Measurements from ENCODE around the gene KRTAP19-8.

Gene KRTAP19-8, protein sequence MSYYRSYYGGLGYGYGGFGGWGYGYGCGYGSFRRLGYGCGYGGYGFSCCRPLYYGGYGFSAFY
- 0 reads per million in 3 donors for total RNA-seq

DNA sequence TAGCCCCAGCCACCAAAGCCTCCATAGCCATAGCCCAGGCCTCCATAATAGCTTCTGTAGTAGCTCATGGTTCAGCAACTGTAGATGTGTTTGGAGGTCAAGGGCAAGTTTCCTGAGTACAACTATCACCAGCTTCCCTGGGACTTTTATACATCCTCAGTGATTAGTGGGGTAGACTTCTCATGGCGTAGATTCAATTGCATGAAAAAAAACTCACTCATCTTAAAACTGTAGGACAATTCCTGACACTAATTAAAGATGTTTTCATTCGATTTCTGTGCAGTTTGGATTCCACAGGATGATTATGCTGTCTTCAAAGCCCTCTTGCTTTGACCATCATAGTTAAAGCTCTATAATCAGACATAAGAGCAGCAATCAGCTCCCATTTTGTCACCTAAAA lies at the start of gene KRTAP19-8:
KRTAP19-8 (minus strand) TSS at position 101 of the 400 bp plus-strand sequence; CDS start at position 68, 33 bp downstream.
- Histone ChIP-seq H3K4me1 (ENCODE audit: control insufficient read depth, insufficient read depth, low read length, poor library complexity, severe bottlenecking) (no peaks in the 10 kb centered on the region), H3K9me3 (ENCODE audit: control insufficient read depth, low read length) (no peaks in the 10 kb centered on the region), H3K4me3 (ENCODE audit: insufficient read depth, low read depth, low read length, poor library complexity, severe bottlenecking) (no peak within 1 kb of the TSS), H3K27ac (ENCODE audit: insufficient read depth, low read length, poor library complexity, severe bottlenecking) (no peak within 1 kb of the TSS), H3K27me3 (replicated peaks; ENCODE audit: control insufficient read depth, insufficient read depth, low read length, poor library complexity, severe bottlenecking) (no peaks in the 10 kb centered on the region), H3K36me3 (ENCODE audit: control insufficient read depth, insufficient read depth, low read length) (no peaks in the 10 kb centered on the region)
- DNase-seq: no peak

DNA sequence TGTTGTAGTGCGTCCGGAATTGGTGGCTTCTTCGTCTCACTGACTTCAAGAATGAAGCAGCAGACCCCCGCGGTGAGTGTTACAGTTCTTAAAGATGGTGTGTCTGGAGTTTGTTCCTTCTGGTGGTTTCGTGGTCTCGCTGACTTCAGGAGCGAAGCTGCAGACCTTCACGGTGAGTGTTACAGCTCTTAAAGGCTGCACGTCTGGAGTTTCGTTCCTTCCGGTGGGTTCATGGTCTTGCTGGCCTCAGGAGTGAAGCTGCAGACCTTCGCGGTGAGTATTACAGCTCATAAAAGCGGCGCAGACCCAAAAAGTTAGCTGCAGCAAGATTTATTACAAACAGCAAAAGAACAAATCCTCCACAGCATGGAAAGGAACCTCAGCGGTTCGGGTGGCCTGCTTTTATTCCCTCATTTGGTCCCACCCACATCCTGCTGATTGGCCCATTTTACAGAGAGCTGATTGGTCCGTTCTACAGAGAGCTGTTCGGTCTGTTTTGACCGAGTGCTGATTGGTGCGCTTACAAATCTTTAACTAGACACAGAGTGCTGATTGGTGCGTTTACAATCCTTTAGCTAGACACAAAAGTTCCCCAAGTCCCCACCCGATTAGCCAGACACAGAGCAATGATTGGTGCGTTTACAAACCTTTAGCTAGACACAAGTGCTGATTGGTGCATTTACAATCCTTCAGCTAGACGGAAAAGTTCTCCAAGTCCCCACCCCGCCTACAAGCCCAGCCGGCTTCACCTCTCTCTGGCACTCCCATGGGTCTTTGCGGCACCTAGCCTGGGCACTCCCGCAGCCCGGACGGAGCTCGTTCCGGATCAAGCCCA lies 49.6 kb upstream of the KRTAP19-8 start:
- Histone ChIP-seq H3K4me1 (ENCODE audit: control insufficient read depth, insufficient read depth, low read length, poor library complexity, severe bottlenecking) (no peaks in the 10 kb centered on the region), H3K4me3 (ENCODE audit: insufficient read depth, low read depth, low read length, poor library complexity, severe bottlenecking) (no peak overlapping the region), H3K9me3 (ENCODE audit: control insufficient read depth, low read length) (no peaks in the 10 kb centered on the region), H3K36me3 (ENCODE audit: control insufficient read depth, insufficient read depth, low read length) (no peaks in the 10 kb centered on the region), H3K27ac (ENCODE audit: insufficient read depth, low read length, poor library complexity, severe bottlenecking) (no peak overlapping the region), H3K27me3 (replicated peaks; ENCODE audit: control insufficient read depth, insufficient read depth, low read length, poor library complexity, severe bottlenecking) (no peaks in the 10 kb centered on the region)
- DNase-seq: no peak

DNA sequence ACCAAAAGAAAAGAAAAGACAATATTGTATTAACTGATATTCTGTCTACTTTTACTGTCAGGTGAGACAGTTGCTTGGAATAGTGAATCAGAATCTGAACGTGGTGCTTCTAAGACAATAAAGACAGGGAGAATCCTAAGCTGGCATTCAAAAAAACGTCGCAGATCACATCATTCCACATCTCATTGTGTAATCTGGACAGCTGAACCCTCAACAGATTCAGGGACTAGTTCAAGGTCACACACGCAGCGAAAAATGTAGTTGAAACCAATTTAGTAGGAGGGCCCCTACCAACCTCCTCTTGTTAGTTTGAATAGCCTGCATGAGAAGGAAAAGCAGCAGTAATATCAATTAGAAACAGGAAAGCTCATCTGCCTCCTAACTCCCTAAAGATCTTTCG lies 46.4 kb upstream of the KRTAP19-8 start:
- Histone ChIP-seq H3K4me1 (ENCODE audit: control insufficient read depth, insufficient read depth, low read length, poor library complexity, severe bottlenecking) (no peaks in the 10 kb centered on the region), H3K27ac (ENCODE audit: insufficient read depth, low read length, poor library complexity, severe bottlenecking) (no peak overlapping the region), H3K4me3 (ENCODE audit: insufficient read depth, low read depth, low read length, poor library complexity, severe bottlenecking) (no peak overlapping the region), H3K36me3 (ENCODE audit: control insufficient read depth, insufficient read depth, low read length) (no peaks in the 10 kb centered on the region), H3K9me3 (ENCODE audit: control insufficient read depth, low read length) (no peaks in the 10 kb centered on the region), H3K27me3 (replicated peaks; ENCODE audit: control insufficient read depth, insufficient read depth, low read length, poor library complexity, severe bottlenecking) (no peaks in the 10 kb centered on the region)
- no peak for DNase-seq

DNA sequence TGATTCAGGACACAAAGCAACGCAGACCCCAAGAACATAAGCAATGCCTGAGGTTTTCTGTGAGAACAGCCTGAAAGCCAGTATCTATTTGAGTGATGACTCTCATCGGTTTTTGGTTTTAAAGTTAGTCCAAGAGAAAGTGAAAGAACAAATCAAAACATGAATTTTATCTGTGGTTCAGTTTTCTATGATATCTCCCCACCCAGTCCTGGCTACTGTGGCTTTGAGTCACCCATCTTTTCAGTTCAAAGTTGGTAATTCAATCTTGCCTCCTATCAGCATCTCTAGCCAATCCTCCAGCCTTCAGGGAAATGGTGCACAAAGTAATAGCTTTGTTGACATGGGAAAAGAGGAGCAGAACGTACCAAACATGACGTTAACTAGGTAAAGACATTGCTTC lies 40.5 kb upstream of the KRTAP19-8 start:
- Histone ChIP-seq H3K4me3 (ENCODE audit: insufficient read depth, low read depth, low read length, poor library complexity, severe bottlenecking) (no peak overlapping the region), H3K27me3 (replicated peaks; ENCODE audit: control insufficient read depth, insufficient read depth, low read length, poor library complexity, severe bottlenecking) (no peaks in the 10 kb centered on the region), H3K9me3 (ENCODE audit: control insufficient read depth, low read length) (no peaks in the 10 kb centered on the region), H3K36me3 (ENCODE audit: control insufficient read depth, insufficient read depth, low read length) (no peaks in the 10 kb centered on the region), H3K27ac (ENCODE audit: insufficient read depth, low read length, poor library complexity, severe bottlenecking) (no peak overlapping the region), H3K4me1 (ENCODE audit: control insufficient read depth, insufficient read depth, low read length, poor library complexity, severe bottlenecking) (no peaks in the 10 kb centered on the region)
- DNase-seq: no peak

DNA sequence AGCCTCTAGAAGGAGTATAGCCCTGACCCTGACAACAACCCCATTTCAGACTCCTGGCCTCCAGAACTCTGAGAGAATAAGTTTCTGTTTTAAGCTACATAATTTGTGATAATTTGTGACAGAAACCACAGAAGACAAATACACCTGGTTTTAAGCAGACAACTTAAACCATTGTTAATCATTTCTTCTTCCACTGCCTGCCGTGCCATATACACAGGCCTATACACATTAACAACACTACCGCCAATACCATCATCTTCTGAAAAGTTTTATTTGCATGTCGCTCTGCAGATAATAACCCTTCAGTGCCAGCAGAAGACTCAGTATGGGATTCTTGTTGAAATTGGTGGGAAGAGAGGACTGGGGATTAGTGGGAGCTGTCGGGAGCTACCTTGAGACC lies 39.9 kb upstream of the KRTAP19-8 start:
- DNase-seq: no peak
- Histone ChIP-seq H3K36me3 (ENCODE audit: control insufficient read depth, insufficient read depth, low read length) (no peaks in the 10 kb centered on the region), H3K27me3 (replicated peaks; ENCODE audit: control insufficient read depth, insufficient read depth, low read length, poor library complexity, severe bottlenecking) (no peaks in the 10 kb centered on the region), H3K4me1 (ENCODE audit: control insufficient read depth, insufficient read depth, low read length, poor library complexity, severe bottlenecking) (no peaks in the 10 kb centered on the region), H3K9me3 (ENCODE audit: control insufficient read depth, low read length) (no peaks in the 10 kb centered on the region), H3K4me3 (ENCODE audit: insufficient read depth, low read depth, low read length, poor library complexity, severe bottlenecking) (no peak overlapping the region), H3K27ac (ENCODE audit: insufficient read depth, low read length, poor library complexity, severe bottlenecking) (no peak overlapping the region)

DNA sequence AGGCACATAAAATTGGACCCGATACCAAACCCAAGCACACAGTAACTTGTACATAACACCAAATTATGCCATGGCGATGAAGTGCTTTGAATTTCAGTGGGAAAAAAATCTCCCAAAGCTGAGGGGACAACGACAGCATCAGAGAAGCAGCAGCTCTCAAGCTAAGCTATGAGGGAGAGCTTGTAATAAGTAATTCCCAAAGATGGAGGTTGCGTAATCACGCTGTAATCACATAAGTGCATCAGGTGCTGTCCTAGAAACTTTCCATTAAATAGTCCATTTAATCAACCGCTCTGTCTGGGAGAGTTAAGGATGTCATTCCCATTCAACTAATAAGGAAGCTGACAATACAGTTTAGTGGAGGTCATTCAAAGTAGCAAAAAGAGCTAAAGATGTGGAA lies 37.6 kb upstream of the KRTAP19-8 start:
- no peak for DNase-seq
- Histone ChIP-seq H3K4me3 (ENCODE audit: insufficient read depth, low read depth, low read length, poor library complexity, severe bottlenecking) (no peak overlapping the region), H3K9me3 (ENCODE audit: control insufficient read depth, low read length) (no peaks in the 10 kb centered on the region), H3K27ac (ENCODE audit: insufficient read depth, low read length, poor library complexity, severe bottlenecking) (no peak overlapping the region), H3K4me1 (ENCODE audit: control insufficient read depth, insufficient read depth, low read length, poor library complexity, severe bottlenecking) (no peaks in the 10 kb centered on the region), H3K27me3 (replicated peaks; ENCODE audit: control insufficient read depth, insufficient read depth, low read length, poor library complexity, severe bottlenecking) (no peaks in the 10 kb centered on the region), H3K36me3 (ENCODE audit: control insufficient read depth, insufficient read depth, low read length) (no peaks in the 10 kb centered on the region)

DNA sequence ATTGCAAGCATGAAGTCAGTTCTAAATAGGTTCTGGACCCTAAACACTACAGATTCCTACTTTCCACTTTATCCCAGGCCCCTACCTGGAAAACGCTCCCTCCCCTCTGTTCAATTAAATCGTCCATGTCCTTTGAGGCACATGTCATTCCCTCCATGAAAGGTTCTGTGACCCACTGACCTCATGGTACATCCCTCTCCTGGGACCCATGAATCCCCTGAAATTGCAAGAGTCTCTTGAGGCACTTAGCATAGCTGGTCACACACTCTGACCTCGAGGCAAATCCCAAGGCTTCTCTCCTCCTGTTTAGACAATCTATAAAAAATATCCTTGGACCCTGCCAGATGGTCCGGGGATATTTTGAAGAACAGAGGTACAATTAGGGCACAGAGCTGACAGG lies 34.3 kb upstream of the KRTAP19-8 start:
- DNase-seq: no peak
- no peaks in the 10 kb centered on the region for H3K27me3 ChIP-seq (replicated peaks; ENCODE audit: control insufficient read depth, insufficient read depth, low read length, poor library complexity, severe bottlenecking)
- no peaks in the 10 kb centered on the region for H3K36me3 ChIP-seq (ENCODE audit: control insufficient read depth, insufficient read depth, low read length)
- H3K4me1 ChIP-seq (ENCODE audit: control insufficient read depth, insufficient read depth, low read length, poor library complexity, severe bottlenecking): no peaks in the 10 kb centered on the region
- H3K9me3 ChIP-seq (ENCODE audit: control insufficient read depth, low read length): no peaks in the 10 kb centered on the region
- no peak overlapping the region for H3K27ac ChIP-seq (ENCODE audit: insufficient read depth, low read length, poor library complexity, severe bottlenecking)
- no peak overlapping the region for H3K4me3 ChIP-seq (ENCODE audit: insufficient read depth, low read depth, low read length, poor library complexity, severe bottlenecking)

DNA sequence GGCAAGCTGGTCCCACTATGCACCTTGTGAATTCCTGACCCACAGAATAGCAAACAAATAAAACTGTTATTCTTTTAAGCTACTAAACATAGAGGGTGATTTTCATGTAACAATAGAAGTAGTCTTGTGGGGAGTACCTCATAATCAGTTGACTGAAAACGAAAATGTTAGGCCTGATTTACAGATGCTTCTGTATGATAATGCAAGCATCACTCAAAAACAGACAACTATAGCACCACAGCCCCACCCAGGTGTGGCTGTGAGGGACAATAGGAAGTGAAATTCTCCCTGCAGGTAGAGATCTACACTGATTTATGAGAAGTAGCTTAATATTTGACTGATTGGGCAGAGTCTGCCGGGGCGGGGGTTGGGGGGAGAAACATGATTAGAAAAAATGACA lies 26.5 kb upstream of the KRTAP19-8 start:
- Histone ChIP-seq H3K27ac (ENCODE audit: insufficient read depth, low read length, poor library complexity, severe bottlenecking) (no peak overlapping the region), H3K9me3 (ENCODE audit: control insufficient read depth, low read length) (no peaks in the 10 kb centered on the region), H3K36me3 (ENCODE audit: control insufficient read depth, insufficient read depth, low read length) (no peaks in the 10 kb centered on the region), H3K4me3 (ENCODE audit: insufficient read depth, low read depth, low read length, poor library complexity, severe bottlenecking) (no peak overlapping the region), H3K4me1 (ENCODE audit: control insufficient read depth, insufficient read depth, low read length, poor library complexity, severe bottlenecking) (no peaks in the 10 kb centered on the region), H3K27me3 (replicated peaks; ENCODE audit: control insufficient read depth, insufficient read depth, low read length, poor library complexity, severe bottlenecking) (no peaks in the 10 kb centered on the region)
- DNase-seq: no peak

DNA sequence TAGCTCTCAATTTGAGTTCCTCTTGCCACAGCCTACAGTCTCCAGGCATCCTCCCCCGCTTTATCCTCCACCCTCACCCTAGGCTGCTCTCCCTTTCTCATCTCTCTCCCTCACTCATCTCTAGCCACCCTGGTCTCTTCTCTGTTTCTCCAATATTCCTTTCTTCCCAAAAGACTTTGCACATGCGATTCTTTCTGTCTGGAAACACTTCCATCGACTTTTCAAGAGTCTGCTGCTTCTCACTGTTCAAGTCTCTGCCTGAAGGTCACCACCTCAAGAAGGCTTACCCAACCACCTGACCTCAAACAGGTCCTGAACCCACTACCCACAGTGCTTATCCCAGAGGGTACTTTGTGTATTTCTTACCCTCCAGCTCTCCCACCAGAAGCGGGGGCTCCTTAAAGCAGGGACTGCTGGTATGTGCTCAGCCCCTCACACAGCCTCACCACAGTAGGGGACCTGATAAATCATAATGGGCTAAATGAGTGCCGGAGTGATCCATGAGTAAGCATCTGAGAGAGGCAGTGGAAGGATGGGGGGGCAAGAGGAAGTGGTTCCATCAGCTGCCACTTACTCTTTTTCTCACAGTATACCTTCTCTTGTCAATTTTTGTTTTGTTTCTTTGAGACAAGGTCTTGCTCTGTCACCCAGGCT lies 14.3 kb upstream of the KRTAP19-8 start:
- Histone ChIP-seq H3K9me3 (ENCODE audit: control insufficient read depth, low read length) (no peaks in the 10 kb centered on the region), H3K27ac (ENCODE audit: insufficient read depth, low read length, poor library complexity, severe bottlenecking) (no peak overlapping the region), H3K36me3 (ENCODE audit: control insufficient read depth, insufficient read depth, low read length) (no peaks in the 10 kb centered on the region), H3K4me3 (ENCODE audit: insufficient read depth, low read depth, low read length, poor library complexity, severe bottlenecking) (no peak overlapping the region), H3K4me1 (ENCODE audit: control insufficient read depth, insufficient read depth, low read length, poor library complexity, severe bottlenecking) (no peaks in the 10 kb centered on the region), H3K27me3 (replicated peaks; ENCODE audit: control insufficient read depth, insufficient read depth, low read length, poor library complexity, severe bottlenecking) (no peaks in the 10 kb centered on the region)
- DNase-seq: no peak

DNA sequence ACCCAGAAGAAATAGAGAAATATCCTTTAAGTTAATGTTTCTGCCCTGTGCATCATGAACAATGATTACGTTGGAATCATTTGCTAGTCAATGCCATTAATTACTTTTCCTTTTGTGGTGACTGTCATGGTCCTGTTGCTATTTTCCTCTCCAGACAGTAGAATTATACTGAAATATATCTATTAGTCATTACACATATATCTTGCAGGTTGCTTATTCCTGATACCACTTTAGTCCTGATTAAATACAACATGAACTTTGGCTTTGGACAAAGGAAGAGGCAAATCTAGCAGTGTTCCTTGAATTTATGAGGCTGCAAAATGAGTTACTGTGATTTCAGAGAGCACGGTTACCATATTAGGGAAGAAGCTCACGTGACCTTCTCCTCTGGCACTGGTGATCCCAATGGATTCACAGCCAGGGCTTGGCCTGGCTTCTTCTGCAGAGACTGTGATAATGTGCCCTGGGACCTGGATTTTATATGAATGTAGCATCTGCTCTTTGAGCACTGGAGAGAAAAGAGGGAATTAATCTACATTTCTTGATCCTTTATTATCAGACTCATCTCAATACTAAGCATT lies 12.4 kb upstream of the KRTAP19-8 start:
- DNase-seq: no peak
- Histone ChIP-seq H3K4me1 (ENCODE audit: control insufficient read depth, insufficient read depth, low read length, poor library complexity, severe bottlenecking) (no peaks in the 10 kb centered on the region), H3K36me3 (ENCODE audit: control insufficient read depth, insufficient read depth, low read length) (no peaks in the 10 kb centered on the region), H3K27ac (ENCODE audit: insufficient read depth, low read length, poor library complexity, severe bottlenecking) (no peak overlapping the region), H3K4me3 (ENCODE audit: insufficient read depth, low read depth, low read length, poor library complexity, severe bottlenecking) (no peak overlapping the region), H3K27me3 (replicated peaks; ENCODE audit: control insufficient read depth, insufficient read depth, low read length, poor library complexity, severe bottlenecking) (no peaks in the 10 kb centered on the region), H3K9me3 (ENCODE audit: control insufficient read depth, low read length) (no peaks in the 10 kb centered on the region)
